ENCODE results near the gene PRRC2C.
"Not testable (repeated sequence)": the region's sequence is repeated elsewhere in the genome, so short reads cannot be mapped to it uniquely, and the experiment has no call there.

PRRC2C gene
- total RNA-seq = 426 to 585 reads per million in 2 donors

DNA sequence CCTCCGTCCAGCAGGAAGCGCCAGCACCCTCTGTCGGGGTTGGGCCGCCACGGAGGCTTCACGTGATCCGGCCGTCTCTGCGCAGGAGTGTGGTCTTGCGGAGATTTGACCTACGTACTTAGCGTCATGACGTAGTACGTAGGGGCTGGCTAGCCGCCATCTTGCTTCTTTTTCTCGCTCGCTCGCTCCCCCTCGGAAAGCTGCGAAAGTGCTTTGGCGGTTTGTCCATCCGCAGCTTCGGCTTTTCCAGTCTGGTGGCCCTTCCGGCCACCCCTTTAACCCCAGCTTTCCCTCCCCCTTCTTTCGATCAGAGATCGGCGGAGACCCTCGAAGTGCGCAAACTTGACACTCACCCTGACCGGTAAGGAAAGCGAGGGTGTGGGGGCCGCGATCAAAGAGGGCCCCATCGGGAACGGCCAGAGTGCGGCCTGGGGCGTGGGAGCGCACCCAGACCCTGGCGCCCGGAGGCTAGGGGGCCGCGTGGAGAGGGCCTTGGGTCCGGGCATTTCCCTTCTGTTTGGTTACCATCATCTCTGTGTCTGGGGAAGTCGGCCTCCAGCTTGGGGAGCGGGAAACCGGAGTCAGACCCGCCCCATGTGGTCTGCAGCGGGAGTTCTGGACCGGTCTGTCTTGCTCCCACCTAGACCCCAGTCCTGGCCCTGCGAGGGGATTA is at the start of gene PRRC2C:
PRRC2C (plus strand) TSS at position 156 of the 673 bp plus-strand sequence. CDS start 26,559 bp downstream, outside the sequence.
- peak; percentile 88 for DNase-seq

DNA sequence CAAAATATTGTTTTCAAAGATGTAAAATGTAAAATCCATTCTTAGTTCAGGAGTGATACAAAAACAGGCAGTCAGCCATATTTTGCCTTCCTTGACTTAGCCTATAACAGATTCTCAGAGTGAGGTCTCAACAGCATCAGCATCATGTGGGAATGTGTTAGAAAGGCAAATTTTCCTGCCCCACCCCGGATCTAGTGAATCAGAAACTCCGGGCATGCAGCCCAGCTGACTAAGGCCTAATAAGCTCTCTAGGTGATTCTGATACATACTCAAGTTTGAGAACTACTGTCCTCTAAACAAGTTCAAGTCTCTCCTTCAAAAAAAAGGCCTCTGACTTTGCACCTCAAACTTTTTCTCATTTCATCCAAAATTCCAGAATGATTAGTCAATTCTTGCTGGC is 46.9 kb upstream of the PRRC2C start:
- no peak for DNase-seq

DNA sequence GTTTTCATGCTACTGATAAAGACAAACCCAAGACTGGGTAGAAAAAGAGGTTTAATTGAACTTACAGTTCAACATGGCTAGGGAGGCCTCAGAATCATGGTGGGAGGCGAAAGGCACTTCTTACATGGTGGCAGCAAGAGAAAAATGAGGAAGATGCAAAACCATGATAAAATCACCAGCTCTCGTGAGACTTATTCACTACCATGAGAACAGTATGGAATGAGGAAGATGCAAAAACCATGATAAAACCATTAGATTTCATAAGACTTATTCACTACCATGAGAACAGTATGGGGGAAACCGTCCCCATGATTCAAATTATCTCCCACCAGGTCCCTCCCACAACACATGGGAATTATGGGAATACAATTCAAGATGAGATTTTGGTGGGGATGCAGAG is 45.1 kb upstream of the PRRC2C start:
- DNase-seq = not testable (repeated sequence)

DNA sequence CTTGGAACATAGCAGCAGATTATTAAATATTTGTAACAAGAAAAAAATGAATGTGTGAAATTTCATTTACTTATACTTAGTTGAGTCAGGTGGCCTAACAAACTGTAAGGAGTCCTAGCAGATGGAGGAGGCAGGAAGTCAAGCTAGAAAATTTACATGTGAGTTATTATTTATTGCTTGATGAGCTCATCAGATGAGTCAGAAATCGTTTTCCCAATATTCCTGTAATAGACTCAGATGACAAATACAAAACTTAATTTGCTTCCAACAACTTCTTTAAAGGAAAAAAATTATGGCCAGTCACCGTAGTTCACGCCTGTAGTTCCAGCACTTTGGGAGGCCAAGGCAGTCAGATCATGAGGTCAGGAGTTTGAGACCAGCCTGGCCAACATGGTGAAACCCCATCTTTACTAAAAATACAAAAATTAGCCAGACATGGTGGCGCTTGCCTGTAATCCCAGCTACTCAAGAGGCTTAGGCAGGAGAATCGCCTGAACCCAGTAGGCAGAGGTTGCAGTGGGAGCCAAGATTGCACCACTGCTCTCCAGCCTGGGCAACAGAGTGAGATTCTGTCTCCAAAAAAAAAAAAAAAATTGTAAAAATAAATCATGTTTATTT is 43.9 kb upstream of the PRRC2C start:
- not testable (repeated sequence) for DNase-seq

DNA sequence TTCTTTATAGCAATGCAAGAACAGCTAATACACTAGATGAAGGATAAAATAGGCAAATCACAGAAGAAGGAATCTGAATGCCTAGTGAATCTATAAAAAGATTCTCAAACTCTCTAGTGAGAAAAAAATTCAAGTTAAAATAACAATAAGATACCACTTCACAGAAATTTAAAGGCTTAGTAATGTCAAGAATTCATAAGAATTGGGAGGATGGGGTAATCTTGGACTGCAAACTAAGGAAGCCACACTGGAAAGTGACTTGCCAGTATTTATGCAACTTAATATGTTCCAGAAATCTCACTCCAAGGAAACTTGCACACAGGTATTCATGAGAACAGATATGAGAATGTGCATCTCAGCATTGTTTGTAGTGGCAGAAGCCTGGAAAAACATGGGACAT is 38.9 kb upstream of the PRRC2C start:
- no peak for DNase-seq

DNA sequence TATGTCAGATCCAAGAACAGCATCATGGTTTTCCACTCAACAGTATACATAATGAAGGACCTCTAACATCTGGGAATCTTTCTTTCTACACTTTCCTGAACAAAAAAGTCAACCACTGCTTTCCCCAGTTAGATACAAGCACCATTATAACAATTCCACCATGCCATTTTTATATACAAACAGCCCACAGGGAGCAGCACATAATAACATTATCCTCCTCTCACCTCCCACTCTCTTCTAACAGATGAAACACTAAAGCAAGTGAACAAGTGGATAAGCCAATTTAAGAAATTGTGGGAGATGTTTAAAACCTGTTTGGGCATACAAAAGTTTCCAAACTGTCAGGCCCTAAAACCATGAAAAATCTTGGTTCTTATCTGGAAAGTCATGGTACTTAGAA is 29.4 kb upstream of the PRRC2C start:
- DNase-seq = no peak

DNA sequence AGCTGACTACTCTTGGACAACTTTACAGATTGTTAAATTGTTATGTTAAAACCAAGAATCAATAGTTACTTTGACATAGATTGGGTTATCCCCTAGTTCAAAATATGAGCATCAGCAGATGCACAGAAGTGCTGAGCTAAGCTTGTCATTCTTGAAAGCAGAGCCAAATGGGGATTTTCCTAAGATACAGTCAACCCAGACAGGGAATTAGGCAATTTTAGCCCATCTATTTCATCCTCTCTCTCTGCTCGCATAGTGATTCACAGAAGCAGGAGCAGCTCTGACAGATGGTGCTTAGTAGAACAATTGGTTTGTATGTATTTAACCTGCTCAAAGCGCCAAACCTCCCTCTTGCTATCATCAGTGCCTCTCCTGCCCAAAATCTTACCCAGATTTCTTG is 27.9 kb upstream of the PRRC2C start:
- DNase-seq = no peak

DNA sequence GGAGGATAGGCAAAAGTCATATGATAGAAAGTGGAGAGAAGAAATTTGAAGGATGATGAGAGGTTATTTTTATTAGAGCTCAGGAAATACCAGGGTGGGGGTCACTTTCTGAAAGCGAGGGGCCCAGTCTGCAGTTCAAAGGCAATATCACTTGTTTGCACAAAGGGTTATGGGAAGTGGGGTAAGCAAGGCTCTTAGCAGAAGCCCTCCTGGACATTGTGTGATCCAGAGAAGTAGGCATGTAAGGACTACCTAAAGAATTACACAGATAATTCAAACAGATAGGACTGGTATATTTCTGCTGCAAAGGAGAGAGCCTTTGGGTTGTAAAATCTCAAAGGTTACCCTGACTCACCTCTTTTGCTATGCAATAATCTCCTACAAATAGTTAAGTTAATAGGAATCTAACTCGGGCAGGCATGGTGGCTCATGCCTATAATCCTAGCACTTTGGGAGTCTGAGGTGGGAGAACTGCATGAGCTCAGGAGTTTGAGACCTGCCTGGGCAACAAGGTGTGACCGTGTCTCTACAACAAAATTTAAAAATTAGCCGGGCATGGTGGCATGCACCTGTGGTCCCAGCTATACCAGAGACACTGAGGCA is 25.2 kb upstream of the PRRC2C start:
- no peak for DNase-seq

DNA sequence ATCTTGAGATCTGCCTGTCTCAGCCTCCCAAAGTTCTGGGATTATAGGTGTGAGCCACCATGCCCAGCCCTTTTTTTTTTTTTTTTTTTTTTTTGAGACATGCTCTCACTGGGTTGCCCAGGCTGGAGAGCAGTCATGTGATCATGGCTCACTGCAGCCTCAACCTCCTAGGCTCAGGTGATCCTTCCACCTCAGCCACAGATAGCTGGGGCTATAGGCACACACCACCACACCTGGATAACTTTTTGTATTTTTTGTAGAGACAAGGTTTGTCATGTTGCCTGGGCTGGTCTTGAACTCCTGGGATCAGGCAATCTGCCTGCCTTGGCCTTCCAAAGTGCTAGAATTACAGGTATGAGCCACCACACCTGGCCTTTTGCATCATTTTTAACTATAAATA is 17.7 kb upstream of the PRRC2C start:
- no peak for DNase-seq

DNA sequence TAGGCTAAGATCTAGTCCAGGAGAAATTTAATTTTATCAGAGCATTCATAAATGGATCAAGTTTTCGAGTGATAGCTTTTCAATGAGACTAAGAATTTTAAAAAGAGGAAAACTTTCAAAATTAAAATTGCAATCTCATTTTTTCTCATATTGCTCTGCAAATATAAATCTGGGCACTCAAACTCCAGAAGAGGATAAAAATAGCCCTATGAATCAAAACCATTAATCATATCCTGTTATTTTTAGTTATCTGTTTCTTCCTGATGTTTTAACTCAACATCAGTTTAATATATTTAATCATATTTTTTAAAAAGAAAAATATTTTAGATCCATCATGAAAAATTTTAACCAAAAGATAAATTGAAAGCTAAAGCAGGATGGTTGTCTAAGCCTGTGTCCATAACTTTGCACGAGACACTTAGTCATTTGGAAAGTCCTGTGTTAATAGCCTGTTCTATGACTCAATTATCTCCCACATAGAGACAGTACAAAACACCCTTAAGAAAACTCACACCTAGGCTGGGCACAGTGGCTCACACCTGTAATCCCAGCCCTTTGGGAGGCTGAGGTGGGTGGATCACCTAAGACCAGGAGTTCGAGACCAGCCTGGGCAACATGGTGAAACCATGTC is 17.1 kb upstream of the PRRC2C start:
- DNase-seq = no peak

DNA sequence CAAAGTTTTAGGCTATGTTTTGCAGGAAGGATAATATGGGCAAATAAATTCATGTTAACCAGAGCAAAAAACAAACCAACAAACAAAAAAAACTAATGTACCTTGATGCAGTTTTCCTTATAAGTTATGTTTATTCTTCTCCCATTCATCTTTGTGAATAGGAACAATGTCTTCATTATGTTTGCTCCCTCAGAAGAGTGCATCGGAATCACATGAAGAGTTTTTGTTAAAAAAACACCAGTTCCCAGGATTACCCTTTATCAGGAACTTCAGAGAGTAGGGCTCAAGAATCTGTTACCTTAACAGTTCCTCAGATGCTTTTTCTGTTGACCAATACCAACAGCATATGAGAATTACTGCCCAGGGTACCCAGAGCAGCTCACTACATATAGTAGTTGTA is 14.6 kb upstream of the PRRC2C start:
- DNase-seq = no peak

DNA sequence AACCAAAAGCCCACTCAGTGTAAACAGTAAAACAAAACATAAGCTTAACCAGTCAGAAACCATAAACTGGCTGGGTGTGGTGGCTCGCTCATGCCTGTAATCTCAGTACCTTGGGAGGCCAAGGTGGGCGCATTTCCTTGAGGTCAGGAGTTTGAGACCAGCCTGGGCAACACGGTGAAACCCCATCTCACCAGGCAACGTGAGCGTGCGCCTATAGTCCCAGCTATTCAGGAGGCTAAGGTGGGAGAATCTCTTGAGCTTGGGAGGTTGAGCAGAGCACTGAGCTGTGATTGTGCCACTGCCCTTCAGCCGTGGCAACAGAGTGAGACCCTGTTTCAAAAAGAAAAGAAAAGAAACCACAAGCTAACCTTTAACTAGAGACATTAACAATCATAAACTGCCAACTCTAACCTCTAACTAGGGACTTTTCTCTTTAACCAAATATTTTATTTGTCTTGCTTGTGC is 13.1 kb upstream of the PRRC2C start:
- DNase-seq = no peak

DNA sequence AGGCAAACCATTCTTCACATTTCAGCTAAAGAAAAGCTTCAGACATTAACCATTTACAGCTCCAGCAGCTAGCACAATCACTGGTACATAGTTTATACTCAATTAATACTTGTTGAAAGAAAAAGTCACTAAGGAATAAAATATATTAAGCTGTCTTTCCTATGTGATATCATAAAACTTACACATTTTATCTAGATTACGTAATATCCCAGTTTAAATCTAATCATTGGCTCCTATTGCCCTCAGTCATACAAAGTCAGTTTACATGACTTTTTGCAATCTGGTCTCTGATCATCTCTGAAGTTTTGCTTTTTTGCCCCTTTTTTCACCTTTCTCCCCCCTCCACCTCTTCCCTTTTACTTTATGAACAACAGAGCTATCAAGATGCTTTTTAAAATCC is 8.5 kb upstream of the PRRC2C start:
- no peak for DNase-seq

DNA sequence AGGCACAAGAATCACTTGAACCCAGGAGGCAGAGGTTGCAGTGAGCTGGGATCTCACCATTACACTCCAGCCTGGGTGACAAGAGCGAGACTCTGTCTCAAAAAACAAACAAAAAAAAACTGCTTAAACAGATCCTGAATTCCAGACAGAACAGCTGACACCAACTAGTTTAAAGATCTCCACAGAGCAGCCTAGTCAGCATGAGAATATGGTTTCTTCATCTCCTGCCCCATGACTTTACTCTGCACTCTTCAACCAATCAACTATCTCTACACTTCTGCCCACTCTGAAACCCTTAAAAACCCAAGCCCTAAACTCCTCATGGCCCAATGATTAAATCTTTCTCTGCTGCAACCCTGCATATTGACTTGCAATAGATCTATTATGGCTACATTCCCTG is 7.5 kb upstream of the PRRC2C start:
- DNase-seq = no peak

DNA sequence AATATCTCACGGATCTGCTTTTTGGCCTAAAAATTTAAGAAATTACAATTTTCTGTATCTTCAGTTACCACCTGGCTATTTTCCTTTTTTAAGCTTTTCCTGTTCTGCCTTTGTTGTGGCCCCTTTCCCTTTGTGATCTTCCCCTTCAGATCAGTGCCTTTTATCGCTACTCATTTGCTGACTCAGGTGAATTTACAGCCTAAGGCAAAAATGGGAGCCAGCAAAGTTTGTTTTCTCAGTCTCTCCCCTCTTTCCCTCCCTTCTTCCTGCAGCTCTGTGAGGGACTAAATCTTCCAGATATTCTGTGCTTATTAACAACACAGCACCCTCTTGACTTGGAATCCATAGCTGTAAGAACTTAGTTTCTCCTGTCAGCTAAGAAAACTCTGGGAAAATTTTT is 5.3 kb upstream of the PRRC2C start:
- DNase-seq = no peak

DNA sequence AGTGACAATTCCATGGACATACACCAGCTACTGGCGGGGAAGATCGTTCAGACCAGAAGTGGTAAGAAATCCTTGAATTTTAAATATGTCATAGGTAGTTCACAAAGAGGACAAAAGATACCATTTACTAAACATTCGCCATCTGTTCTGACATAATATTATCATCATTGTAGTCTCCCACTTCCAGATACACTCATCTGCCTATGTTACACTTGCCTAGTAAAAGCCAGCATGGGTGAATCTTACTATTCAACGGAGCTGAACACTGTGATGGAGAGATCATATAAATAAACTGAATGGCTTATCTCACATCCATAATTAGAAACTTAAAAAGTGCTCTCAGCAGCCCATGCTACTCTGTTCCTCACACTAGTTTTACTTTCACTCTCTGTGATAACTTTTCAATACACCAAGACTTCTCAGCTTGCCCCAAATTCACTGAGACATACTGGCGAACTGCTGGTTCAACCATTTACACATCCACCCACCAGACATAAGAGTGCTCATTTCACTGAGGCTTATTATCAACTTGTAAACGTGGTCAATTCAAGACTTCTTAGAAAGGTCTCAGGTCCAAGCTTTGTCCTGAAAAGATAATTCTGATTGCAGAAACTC is 463 bp upstream of the PRRC2C start:
- no peak for DNase-seq

DNA sequence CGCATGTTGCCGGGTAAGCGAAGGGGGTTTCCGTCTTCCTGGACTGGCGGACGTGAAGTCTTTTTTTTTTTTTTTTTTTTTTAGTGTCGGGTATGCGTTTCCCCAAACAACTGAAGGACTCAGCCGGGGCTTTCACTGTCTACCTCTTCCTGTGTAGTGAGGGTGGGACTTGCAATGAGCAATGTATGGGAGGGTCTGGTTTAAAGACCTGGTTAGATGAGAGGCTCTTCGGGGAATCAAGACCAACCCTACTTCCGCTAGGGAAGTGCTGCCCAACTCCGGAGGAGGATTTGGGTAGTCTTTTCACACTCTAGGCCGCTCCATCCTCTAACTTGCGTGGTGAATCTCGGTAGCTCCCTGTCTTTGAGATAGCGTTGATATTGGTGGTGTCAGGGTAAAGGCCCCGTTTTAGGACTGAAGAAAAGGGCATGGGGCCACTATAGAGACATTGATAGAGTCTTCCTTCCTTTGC is 754 bp downstream of the PRRC2C start:
- DNase-seq = peak; percentile 78

DNA sequence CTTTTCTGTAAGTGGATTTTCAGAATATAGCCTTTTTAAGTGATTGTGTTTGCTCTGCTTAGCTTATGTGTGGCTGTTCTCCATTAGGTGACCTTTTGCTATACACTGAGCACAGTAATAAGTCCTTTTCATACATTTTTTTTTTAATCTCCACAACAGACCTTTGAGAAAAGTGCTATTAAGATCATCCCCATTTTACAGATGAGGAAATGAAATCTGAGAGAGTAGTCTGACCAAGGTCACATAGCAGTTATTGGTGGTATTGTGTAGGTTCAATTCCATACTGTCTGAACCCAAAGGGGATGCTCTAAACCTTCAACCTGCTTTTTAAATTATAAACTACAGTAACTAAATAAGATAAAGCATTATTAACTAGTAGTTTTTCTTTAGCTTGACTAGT is 1.7 kb downstream of the PRRC2C start:
- DNase-seq = no peak

DNA sequence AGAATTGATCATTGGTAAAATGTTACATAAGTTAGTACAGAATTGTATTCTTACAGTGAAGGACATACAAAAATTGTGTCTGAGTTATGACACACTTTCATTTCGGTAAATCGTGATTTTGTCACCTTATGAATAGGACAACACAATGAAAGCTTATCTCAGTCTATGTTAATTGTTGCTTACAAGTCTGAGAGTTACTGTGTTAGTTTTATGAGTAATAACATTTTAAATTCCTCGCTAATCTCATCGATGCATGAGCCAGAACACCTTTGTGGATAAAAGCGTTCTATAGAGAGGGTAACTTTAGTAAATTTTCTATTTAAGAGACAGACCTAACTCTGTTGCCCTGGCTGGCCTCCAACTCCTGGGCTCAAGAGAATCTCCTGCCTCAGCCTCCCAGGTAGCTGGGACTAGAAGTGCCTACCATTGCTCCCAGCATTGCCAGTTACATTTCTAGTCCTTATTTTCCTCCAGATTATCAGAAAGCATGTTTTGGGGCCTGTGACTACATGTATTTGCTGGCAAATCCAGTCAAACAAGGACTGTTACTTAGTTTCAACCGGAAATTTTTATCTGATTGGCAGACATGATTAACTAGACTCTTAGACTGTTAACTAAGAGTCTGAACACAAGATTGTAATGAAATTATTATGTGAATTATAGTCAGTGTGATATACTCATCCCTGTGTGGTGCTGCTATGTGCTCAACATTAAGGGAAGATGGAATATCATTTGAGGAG is 3.0 kb downstream of the PRRC2C start:
- no peak for DNase-seq

DNA sequence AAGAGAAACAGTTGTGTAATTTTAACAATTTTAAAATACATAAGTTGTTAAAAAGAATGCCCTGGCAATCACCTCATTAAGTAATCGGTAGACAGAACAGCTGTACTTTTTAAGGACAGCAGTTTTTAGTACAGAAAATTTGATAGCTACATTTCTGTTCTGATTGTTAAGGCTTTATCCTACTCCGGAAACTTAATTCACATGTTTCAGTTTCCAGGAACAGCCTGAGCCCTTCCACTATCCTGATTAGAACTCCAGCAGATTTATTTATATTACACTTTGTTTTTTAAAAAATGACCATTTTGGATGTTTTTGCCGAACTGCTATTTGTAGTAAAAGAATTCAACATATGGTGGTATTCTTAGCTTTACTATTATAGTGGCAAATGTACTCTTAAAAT is 8.7 kb downstream of the PRRC2C start:
- no peak for DNase-seq

DNA sequence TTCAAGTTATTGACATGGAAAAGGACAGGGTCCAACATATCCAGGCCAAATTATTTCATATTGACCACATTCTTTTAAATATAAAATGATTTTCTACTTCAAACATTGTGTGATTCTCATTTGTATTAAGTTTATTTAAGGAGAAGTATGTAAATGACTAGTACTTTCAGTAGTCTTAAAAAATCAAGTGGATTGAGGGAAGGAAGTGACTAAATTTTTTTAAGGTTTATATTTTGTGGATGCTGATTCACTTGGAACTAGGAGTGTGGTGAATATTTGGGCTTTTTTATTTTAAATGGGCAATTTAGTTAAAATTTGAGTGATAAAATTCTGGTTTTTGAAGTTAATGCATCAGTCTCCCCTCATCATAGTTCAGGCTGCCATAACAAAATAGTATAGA is 10.1 kb downstream of the PRRC2C start:
- DNase-seq = no peak

DNA sequence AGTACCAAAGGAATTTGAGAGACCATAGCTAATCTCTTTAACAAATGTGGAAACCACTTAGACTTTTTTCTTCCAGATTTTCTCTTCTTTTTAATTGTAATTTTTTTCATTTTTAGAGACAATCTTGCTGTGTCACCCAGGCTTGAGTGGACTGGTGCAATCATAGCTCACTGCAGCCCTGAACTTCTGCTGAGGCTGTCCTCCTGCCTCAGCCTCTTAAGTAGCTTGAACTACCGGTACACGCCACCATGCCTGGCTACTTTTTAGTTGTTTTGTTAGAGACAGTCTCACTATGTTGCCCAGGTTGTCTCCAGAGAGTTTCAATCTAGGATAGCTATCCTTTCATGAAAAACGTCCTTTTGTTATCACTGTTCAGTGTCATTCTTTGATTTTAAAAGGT is 15.0 kb downstream of the PRRC2C start:
- DNase-seq = no peak

DNA sequence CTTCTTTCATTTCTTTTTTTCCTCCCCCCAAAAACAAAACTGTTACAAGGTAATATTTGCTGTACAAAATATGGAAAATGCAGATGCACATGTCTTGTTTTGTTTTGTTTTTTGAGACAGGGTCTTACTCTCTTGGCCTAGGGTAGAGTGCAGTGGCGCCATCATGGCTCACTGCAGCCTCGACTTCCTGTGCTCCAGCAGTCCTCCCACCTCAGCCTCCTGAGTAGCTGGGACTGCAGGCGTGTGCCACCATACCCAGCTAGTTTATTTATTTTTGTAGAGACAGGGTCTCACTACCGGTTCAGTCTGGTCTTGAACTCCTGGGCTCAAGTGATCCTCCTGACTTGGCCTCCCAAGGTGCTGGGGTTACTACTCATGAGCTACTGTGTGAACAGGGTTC is 15.5 kb downstream of the PRRC2C start:
- no peak for DNase-seq
